Measurements from ENCODE around the gene COL19A1.

- no peak for TF ChIP-seq TAF1 (IDR thresholded peaks at IDR 0.05; ENCODE audit: low read depth)
- no peak for TF ChIP-seq EP300 (IDR thresholded peaks at IDR 0.05; ENCODE audit: borderline replicate concordance)
- no peak for TF ChIP-seq YY1 (IDR thresholded peaks at IDR 0.05; ENCODE audit: low read depth)
- TF ChIP-seq TEAD4 (IDR thresholded peaks at IDR 0.05), result no peak
- no peak for TF ChIP-seq CEBPB (IDR thresholded peaks at IDR 0.05)
- TF ChIP-seq NFIC (IDR thresholded peaks at IDR 0.05), result no peak
- no peak for TF ChIP-seq FOXM1 (IDR thresholded peaks at IDR 0.05; ENCODE audit: borderline replicate concordance, low read depth)
Observed at GRCh38 chr6:69918813-69919475, 52.6 kb downstream of the COL19A1 start.

Data from Ishikawa (cell line).